Heart left ventricle (tissue), 16 donors: ENCODE measurements around the gene TIGIT. TPM values are rescaled to one million over a fixed set of nuclear protein-coding genes. Genes with fewer than 3 reads are reported as not detected.

Experiments used
- ATAC-seq, 4 donors: fragments of 200-7000 bp; cut with Tn5 transposase; one replicate each; pipeline ENCODE4 v1.9.1; 2020 to 2022; ENCODE audit warnings: moderate library complexity in 4 of 4, mild to moderate bottlenecking in 3 of 4, moderate number of reproducible peaks in 1 of 4
- DNase-seq, 5 donors: peaks; one replicate each; pipeline ENCODE4 v3.0.0-alpha.2; 2020
- H3K27ac ChIP-seq, 12 donors: fragments of 200-600 bp; sonication (generic) in 4 of 12; one replicate each; pipeline versions ENCODE4 v1.5.0 to v1.8.0; 2016 to 2022; ENCODE audit warnings: mild to moderate bottlenecking in 2 of 12
- H3K27me3 ChIP-seq, 9 donors: fragments of 200-600 bp; sonication (generic) in 2 of 9; one replicate each; pipeline versions ENCODE4 v1.5.1 to v1.8.0; 2016 to 2022; ENCODE audit warnings: mild to moderate bottlenecking in 3 of 9
- H3K36me3 ChIP-seq, 9 donors: fragments of 200-600 bp; sonication (generic) in 2 of 9; one replicate each; pipeline versions ENCODE4 v1.5.0 to v1.8.0; 2018 to 2022; ENCODE audit warnings: mild to moderate bottlenecking in 2 of 9
- H3K4me1 ChIP-seq, 12 donors: fragments of 200-600 bp; sonication (generic) in 4 of 12; one replicate each; pipeline versions ENCODE4 v1.5.0 to v1.8.0; 2016 to 2022; ENCODE audit warnings: mild to moderate bottlenecking in 3 of 12
- H3K4me3 ChIP-seq, 12 donors: fragments of 200-600 bp; sonication (generic) in 4 of 12; one replicate each; pipeline versions ENCODE4 v1.5.0 to v1.8.0; 2017 to 2022; ENCODE audit warnings: mild to moderate bottlenecking in 9 of 12, moderate library complexity in 4 of 12
- H3K9me3 ChIP-seq, 12 donors: fragments of 200-600 bp; sonication (generic) in 4 of 12; one replicate each; pipeline versions ENCODE4 v1.5.0 to v1.8.0; 2016 to 2022; ENCODE audit warnings: mild to moderate bottlenecking in 1 of 12
- CTCF ChIP-seq, 12 donors: fragments of 200-600 bp; sonication (generic) in 4 of 12; IDR thresholded peaks; one replicate each; pipeline versions ENCODE4 v1.5.0 to v1.8.0; 2018 to 2022; ENCODE audit warnings: antibody characterized with exemption in 12 of 12, mild to moderate bottlenecking in 5 of 12
- POLR2A ChIP-seq, 2 donors: fragments of 450-650 bp; IDR thresholded peaks; one replicate each; pipeline ENCODE4 v1.6.1; 2017; ENCODE audit warnings: antibody characterized with exemption in 2 of 2, mild to moderate bottlenecking in 2 of 2, moderate library complexity in 2 of 2
- WGBS, 4 donors: extraction: QIAGEN DNeasy Blood & Tissue Kit in 2 of 4; methylation state at CpG; one replicate each; pipeline versions ENCODE4 v1.1.5 to v1.1.7; 2013 to 2018; 5-methylcytosine and 5-hydroxymethylcytosine counted together
- intact Hi-C, 10 donors: fragments of 100-400 bp; cut with DNase I; formaldehyde crosslinking; loops; one replicate each; pipeline versions ENCODE4 v1.11.1 to v1.14.2; 2022
- polyA plus RNA-seq, 2 donors: library from polyadenylated mRNA; stranded (reverse); fragments of 200-250 nt; gene quantifications; one replicate each; pipeline ENCODE4 v1.2.3, GENCODE V29; 2013
- total RNA-seq, 9 donors: library from RNA; depleted of rRNA in 2 of 9; stranded (reverse); fragments of >200 nt in 2 of 9; fragmentation: NEBNext Ultra II Directional in 3 of 9; extraction: Animal tissue kit (Norgen Biotek cat#: 25700) in 3 of 9; gene quantifications; one replicate each; pipeline versions ENCODE4 v1.1.0 to v1.2.4, GENCODE V29; 2016 to 2023
- donor health status: ischemic (EF 13 %, LVEDD 7.1; RV severe dilation, severe dysfunction).
- donor health status: healthy with polysubstance abuse.
- donor health status: DM: no; HTN: yes; CAD: no.
- donor health status: DM: no; HTN: no; CAD: no.
- donor health status: ischemic (EF 25% LVEDD 6.9; RV normal size, moderate dysfunction).
- donor health status: ischemic (EF 25% LVEDD 5.7; RV mildly dilated, moderate dysfunction).
- donor health status: healthy.
- donor health status: DM: yes; HTN: yes; CAD: no.
- donor health status: ischemic (EF 35%, LVEDD 5.7; RV mildly dilated, moderate dysfunction).
- donor health status: nonischemic (EF 11% LVEDD 7.7; RV severe dilation, severe dysfunction).
- donor health status: DM: yes; HTN: yes; CAD: no.
- donor health status: PGD.
- donor health status: ischemic (EF 29% LVEDD 5.4; RV normal size, mild dysfunction).
- donor health status: nonischemic (EF 23%, LVEDD 6.1; RV moderate dilation, normal function).

Gene TIGIT
- total and polyA plus RNA-seq, 11 donors = 0.04 to 3.8 (median 0.44) TPM; not detected in 7

GRCh38 chr3:114338651-114339357 lies 45.0 kb downstream of the TIGIT start:
- H3K36me3 ChIP-seq = peaks cover 0 to 66% (median 14%) of the 10 kb centered on the region in 9 donors
- no peak for TF ChIP-seq POLR2A (IDR thresholded peaks at IDR 0.05)
- TF ChIP-seq CTCF (IDR thresholded peaks at IDR 0.05) = no peak
- 89 to 92% (median 91%) methylated on average over 19 of the region's 19 CpGs for WGBS, 4 donors
- intact Hi-C loops = loop anchor here in 3 of 10 donors (10.0 kb wide), 1 partner anchor 184 kb away; no protein-coding TSS in a partner anchor
- no peaks in the 10 kb centered on the region for H3K9me3 ChIP-seq
- peak overlapping the region in 1 of 12 donors; percentile 21 for H3K27ac ChIP-seq
- H3K4me1 ChIP-seq = peaks cover 0 to 23% (median 6%) of the 10 kb centered on the region in 12 donors
- H3K27me3 ChIP-seq = no peaks in the 10 kb centered on the region
- ATAC-seq (peak in 3 of 4 donors; percentile 17 to 60 (median 28)), DNase-seq (no peak)
- H3K4me3 ChIP-seq = no peak overlapping the region

- no peak for DNase-seq
- Histone ChIP-seq H3K27me3 (no peaks in the 10 kb centered on the region), H3K9me3 (no peaks in the 10 kb centered on the region), H3K27ac (no peak overlapping the region), H3K4me1 (no peaks in the 10 kb centered on the region), H3K4me3 (no peak overlapping the region), H3K36me3 (peaks cover 0 to 84% (median 7%) of the 10 kb centered on the region in 9 donors)
- WGBS, 4 donors = 80 to 89% (median 86%) methylated on average over 1 of the region's 1 CpG
- TF ChIP-seq CTCF (IDR thresholded peaks at IDR 0.05) (no peak), POLR2A (IDR thresholded peaks at IDR 0.05) (no peak)
- intact Hi-C loops = no loop called here
- ATAC-seq = no peak
These were observed 50.7 kb downstream of the TIGIT start for GRCh38 chr3:114344492-114344891.

GRCh38 chr3:114350271-114350670 lies 56.4 kb downstream of the TIGIT start:
- no peak overlapping the region for H3K4me3 ChIP-seq
- no peaks in the 10 kb centered on the region for H3K27me3 ChIP-seq
- no peaks in the 10 kb centered on the region for H3K9me3 ChIP-seq
- peaks cover 0 to 61% (median 28%) of the 10 kb centered on the region in 9 donors for H3K36me3 ChIP-seq
- 94 to 98% (median 97%) methylated on average over 6 to 12 of the region's 12 CpGs for WGBS, 4 donors
- ATAC-seq (peak in 1 of 4 donors; percentile 42), DNase-seq (no peak)
- peaks cover 0 to 1% (median 0%) of the 10 kb centered on the region in 12 donors for H3K4me1 ChIP-seq
- H3K27ac ChIP-seq = no peak overlapping the region
- intact Hi-C loops = loop anchor here in 2 of 10 donors (10.0 kb wide), 1 partner anchor 815 kb away; no protein-coding TSS in a partner anchor
- TF ChIP-seq POLR2A (IDR thresholded peaks at IDR 0.05) = no peak
- TF ChIP-seq CTCF (IDR thresholded peaks at IDR 0.05) = no peak

- H3K36me3 ChIP-seq = peaks cover 0 to 57% (median 27%) of the 10 kb centered on the region in 9 donors
- no peaks in the 10 kb centered on the region for H3K9me3 ChIP-seq
- WGBS, 4 donors = 97 to 98% (median 97%) methylated on average over 18 to 24 of the region's 24 CpGs
- H3K4me3 ChIP-seq = no peak overlapping the region
- intact Hi-C loops = loop anchor here in 2 of 10 donors (10.0 kb wide), 1 partner anchor 814 kb away; no protein-coding TSS in a partner anchor
- TF ChIP-seq POLR2A (IDR thresholded peaks at IDR 0.05) = no peak
- no peak for TF ChIP-seq CTCF (IDR thresholded peaks at IDR 0.05)
- ATAC-seq = peak in 1 of 4 donors; percentile 24
- no peak overlapping the region for H3K27ac ChIP-seq
- H3K4me1 ChIP-seq = peaks cover 0 to 6% (median 0%) of the 10 kb centered on the region in 12 donors
- DNase-seq = no peak
- H3K27me3 ChIP-seq = no peaks in the 10 kb centered on the region
These were observed 56.9 kb downstream of the TIGIT start for GRCh38 chr3:114350690-114351089.
